HepG2 (cell line): ENCODE results near the gene SPAG6. TPM values are rescaled to one million over a fixed set of nuclear protein-coding genes. Genes with fewer than 3 reads are reported as not detected.

Source experiments
- ARID5B ChIP-seq: IDR thresholded peaks from 2 replicates; pipeline ENCODE4 v1.4.0; 2020; ENCODE audit warnings: mild to moderate bottlenecking, missing genetic modification reagents
- ARNT ChIP-seq: fragments of 450-650 bp; IDR thresholded peaks from 2 replicates; pipeline ENCODE4 v1.6.1; 2017
- DDIT3 ChIP-seq: sonication (generic); formaldehyde crosslinking; IDR thresholded peaks from 2 replicates; pipeline ENCODE4 v1.4.0; 2020; ENCODE audit warnings: mild to moderate bottlenecking, missing genetic modification reagents
- HHEX ChIP-seq: IDR thresholded peaks from 2 replicates; pipeline ENCODE4 v1.6.1; 2016; ENCODE audit warnings: control low read depth
- HNRNPLL ChIP-seq: fragments of 200-400 bp; formaldehyde crosslinking; IDR thresholded peaks from 2 replicates; pipeline ENCODE4 v1.6.1; 2017; ENCODE audit warnings: mild to moderate bottlenecking, low read depth, low read length; ENCODE audit not compliant: poor library complexity, severe bottlenecking
- KDM5A ChIP-seq: fragments of 200-600 bp; sonication (generic); IDR thresholded peaks from 2 replicates; pipeline ENCODE4 v1.7.0; 2018; ENCODE audit warnings: antibody characterized with exemption, mild to moderate bottlenecking, low read length, borderline replicate concordance
- KLF15 ChIP-seq: sonication (generic); formaldehyde crosslinking; IDR thresholded peaks from 2 replicates; pipeline ENCODE4 v1.8.1; 2023; ENCODE audit warnings: borderline replicate concordance, mild to moderate bottlenecking, inconsistent platforms, missing genetic modification reagents, mixed read lengths
- SPEN ChIP-seq: sonication (generic); formaldehyde crosslinking; IDR thresholded peaks from 2 replicates; pipeline ENCODE4 v1.5.1; 2020; ENCODE audit warnings: low read depth, mild to moderate bottlenecking, missing genetic modification reagents
- STAT6 ChIP-seq: sonication (generic); formaldehyde crosslinking; IDR thresholded peaks from 2 replicates; pipeline ENCODE4 v1.4.0; 2020; ENCODE audit warnings: missing genetic modification reagents, mild to moderate bottlenecking, borderline replicate concordance
- ZFP91 ChIP-seq: sonication (generic); formaldehyde crosslinking; IDR thresholded peaks from 2 replicates; pipeline ENCODE4 v1.9.0; 2022; ENCODE audit warnings: missing genetic modification reagents, mild to moderate bottlenecking, borderline replicate concordance
- ZNF326 ChIP-seq: sonication (generic); formaldehyde crosslinking; IDR thresholded peaks from 2 replicates; pipeline ENCODE4 v1.4.0; 2020; ENCODE audit warnings: missing genetic modification reagents, borderline replicate concordance
- ZNF563 ChIP-seq: sonication (generic); formaldehyde crosslinking; IDR thresholded peaks from 2 replicates; pipeline ENCODE4 v1.8.0; 2022; ENCODE audit warnings: mild to moderate bottlenecking, moderate library complexity, missing genetic modification reagents
- ZNF570 ChIP-seq: sonication (generic); formaldehyde crosslinking; IDR thresholded peaks from 2 replicates; pipeline ENCODE4 v1.4.0; 2020; ENCODE audit warnings: mild to moderate bottlenecking, missing genetic modification reagents, borderline replicate concordance
- ZNF891 ChIP-seq: sonication (generic); formaldehyde crosslinking; IDR thresholded peaks from 2 replicates; pipeline ENCODE4 v1.5.0; 2020; ENCODE audit warnings: mild to moderate bottlenecking, missing genetic modification reagents
- polyA plus RNA-seq, 8 experiments: library from polyadenylated mRNA; depleted of rRNA in 3 of 8; stranded (reverse) in 7 of 8; unstranded in 1 of 8; fragments of >200 nt; fragmentation: Illumina TruSeq in 4 of 8; extraction: Trizol in 4 of 8; gene quantifications; 2 replicates each; pipeline versions ENCODE4 v1.2.1 to v1.2.3, GENCODE V29; 2011 to 2016; ENCODE audit warnings: low read depth in 4 of 8, missing spikeins in 1 of 8, mixed read lengths in 1 of 8; ENCODE audit not compliant: insufficient read depth in 1 of 8
- total RNA-seq, 5 experiments: library from RNA; depleted of rRNA; stranded (reverse); fragments of >200 nt; fragmentation: Illumina TruSeq; extraction: Trizol; gene quantifications; 2 replicates each; pipeline ENCODE4 v1.2.3, GENCODE V29; 2016; ENCODE audit warnings: low read depth in 1 of 5

The SPAG6 gene
- total and polyA plus RNA-seq, 2 of the 13 experiments (the other 11 are each of a cell fraction or from before 2014, with no cell fraction given), result not detected

- TF ChIP-seq KLF15, result no peak
- no peak for TF ChIP-seq ARNT
- TF ChIP-seq ZNF891 (CRISPR knock-in tag), result no peak
- TF ChIP-seq HHEX (CRISPR knock-in tag), result no peak
- peak; percentile 61; the same call in 1 of the 2 replicates for TF ChIP-seq ZFP91 (CRISPR knock-in tag)
- peak; percentile 28; the same call in 1 of the 2 replicates for TF ChIP-seq SPEN
- no peak for TF ChIP-seq KDM5A
- TF ChIP-seq HNRNPLL, result peak; percentile 65
- TF ChIP-seq STAT6, result no peak
- TF ChIP-seq ZNF326 (CRISPR knock-in tag), result no peak
- 0 out of 2 replicates have a peak, but pooled peaks have one; percentile 37 for TF ChIP-seq ZNF563 (CRISPR knock-in tag)
- no peak for TF ChIP-seq DDIT3 (CRISPR knock-in tag)
- TF ChIP-seq ZNF570 (CRISPR knock-in tag), result no peak
- peak; percentile 28; the same call in 1 of the 2 replicates for TF ChIP-seq ARID5B (CRISPR knock-in tag)
Observed at GRCh38 chr10:22325272-22326144, 19.8 kb upstream of the SPAG6 start (continued).
